HG03280 (cell line): ENCODE data around the gene PHLDA2.

Source experiments
- ATAC-seq: cut with Tn5 transposase; IDR thresholded peaks from one replicate; pipeline ENCODE4 v1.9.1; 2021; ENCODE audit warnings: mild to moderate bottlenecking, moderate library complexity; ENCODE audit not compliant: unreplicated experiment

PHLDA2 gene

DNA sequence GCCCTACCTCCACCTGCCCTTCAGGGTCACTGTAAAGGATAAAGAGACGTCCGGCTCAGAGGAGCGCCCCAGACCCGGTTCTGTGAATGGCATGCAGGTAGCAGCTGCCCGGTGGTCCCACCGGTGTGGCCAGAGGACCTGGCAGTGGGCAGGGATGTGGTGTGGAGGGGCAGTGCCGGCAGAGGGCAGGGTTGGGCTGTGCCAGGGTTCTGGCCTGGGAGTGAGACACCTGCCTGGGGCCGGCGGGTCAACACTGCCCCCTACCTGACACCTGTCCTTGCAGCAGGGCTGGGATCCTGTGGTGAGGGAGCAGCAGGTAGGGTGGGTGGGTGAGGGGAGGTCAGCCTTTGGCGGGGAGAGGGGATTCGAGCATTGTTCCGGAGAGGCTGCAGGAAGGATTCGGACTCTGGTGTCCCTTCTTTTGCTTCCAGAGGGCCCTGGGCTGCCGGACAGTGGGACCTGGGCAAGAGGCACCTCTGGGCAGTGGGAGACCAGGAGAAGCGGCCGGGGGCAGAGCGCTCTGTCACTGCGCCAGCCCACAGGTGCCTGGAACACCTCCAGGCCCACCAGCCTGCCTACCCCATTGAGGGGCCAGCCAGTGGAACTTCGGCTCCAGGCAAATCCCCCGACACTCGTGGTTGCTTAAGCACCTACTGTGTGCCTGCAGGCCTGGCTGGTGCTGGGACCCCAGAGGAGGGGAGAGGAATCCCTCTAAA lies 1.6 kb upstream of the PHLDA2 start:
- ATAC-seq = peak; percentile 30

DNA sequence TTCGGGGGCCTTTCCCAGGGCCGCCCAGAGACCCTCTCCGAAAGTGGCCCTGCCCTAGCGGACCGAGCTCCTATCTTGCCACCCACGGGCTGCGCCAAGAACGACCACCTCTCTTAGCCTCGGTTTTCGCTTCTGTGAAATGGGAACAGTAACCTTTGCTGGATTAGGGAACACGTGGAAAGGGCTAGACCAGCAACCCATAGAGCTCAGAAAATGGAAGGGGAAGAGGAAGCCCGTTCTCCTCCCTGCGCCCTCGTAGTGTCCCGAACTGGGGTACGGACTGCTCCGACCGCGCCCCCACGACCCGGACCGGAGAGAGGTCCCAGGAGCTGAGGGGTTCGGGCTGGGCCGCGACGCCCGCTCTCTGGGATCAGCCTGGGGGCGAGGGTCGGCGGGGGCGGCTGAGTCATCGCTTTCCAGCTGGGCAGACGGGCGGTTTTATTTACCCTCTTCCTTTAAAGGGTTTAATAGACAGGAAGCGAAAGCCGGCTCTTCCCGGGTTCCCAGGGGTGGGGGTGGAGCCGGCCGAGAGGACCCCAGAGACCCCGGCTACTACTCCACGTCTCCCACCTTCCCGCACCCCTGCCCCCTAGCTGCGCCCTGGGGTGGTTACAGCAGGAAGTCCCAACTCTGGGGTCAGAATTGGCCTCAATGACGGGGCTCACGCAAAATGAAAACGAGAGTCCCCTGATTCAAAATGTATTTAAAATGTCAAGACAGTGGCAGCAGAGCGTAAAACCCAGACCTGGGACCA lies 907 bp upstream of the PHLDA2 start:
- ATAC-seq = peak; percentile 33

DNA sequence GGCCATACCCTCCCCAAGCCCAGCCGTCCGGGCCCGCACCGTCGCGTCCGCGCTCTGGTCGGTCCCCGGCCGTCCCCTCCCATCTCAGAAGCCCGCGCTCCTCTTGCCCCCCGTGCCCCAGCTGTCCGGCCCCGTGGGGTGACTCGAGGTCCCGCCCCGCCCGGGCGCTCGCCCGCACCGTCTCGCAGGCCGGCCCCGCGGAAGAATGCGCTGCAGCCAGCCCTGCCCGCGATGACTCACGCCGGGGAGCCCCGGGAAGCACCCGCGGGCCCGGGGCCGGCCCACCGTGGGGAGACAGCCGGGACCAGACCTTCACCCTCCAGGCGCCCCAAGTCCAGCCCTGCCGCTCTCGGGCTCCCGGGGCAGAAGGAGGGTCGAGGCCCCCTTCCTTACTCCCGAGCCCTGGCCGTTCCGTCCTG lies 320 bp upstream of the PHLDA2 start:
- no peak for ATAC-seq

DNA sequence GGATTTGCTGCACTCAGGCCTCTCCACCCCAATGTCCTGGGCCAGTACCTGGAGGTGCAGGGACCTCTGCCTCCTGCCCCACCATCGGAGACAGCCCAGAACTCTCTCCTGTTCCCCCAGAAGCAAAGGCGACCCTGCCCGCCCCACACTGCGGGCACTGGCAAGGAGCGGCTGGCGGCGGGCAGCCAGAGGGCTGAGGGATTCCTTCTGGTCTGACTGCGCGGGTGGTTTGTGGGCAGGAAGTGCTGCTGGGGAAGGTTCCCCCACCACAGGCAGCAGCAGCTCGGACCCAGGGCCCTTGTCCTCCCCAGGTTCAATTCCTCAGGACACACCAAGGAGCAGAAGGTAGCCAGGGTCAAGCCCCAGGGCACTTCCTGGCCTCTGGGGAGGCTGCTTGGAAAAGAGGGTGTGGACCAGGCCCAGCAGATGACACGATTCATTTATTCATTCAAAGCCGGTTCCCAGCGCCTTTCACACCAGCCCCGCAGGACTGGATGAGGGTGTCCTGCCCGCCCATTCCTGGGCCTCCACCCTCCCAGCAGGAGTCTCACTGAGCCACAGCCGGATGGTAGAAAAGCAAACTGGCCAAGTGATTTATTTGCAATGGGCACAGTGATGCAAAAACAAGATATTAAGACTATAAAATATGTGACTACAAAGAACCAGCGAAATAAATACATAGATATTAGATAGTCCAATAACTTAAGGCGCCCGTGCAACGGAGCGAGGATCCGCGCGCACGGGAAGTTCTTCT lies 1.2 kb downstream of the PHLDA2 start:
- no peak for ATAC-seq

DNA sequence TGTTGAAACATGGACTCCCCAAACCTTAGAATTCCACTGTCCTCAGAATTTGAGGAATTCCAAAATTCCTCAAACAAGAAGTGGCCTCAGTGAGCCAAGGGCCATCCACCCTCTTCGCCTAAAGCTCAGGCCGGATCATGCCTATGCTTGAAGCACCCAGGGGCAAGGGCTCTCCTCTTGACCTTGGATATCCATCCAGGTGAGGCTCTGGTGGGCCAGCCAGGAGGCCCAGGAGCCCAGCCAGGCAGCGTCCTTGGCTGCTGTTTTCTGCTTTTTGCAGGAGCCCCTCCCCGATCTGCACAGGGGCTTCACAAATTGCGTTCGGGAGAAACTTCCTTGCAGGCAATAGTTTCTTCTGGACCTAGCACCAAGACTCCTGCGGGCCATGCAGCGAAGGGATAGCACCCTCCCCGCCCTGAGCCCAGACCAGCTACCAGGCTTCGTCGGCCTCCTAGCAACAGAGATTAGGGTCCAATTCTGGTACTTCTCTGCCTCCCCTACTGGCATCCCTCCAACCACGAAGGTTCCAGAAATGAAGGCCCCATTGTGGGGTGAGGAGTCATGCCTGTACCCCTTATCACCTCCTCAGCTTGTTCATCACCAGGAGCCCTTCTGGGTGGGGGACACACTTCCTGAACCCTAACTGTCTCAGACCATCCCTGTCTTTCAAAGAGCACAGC lies 2.0 kb downstream of the PHLDA2 start:
- ATAC-seq = no peak

DNA sequence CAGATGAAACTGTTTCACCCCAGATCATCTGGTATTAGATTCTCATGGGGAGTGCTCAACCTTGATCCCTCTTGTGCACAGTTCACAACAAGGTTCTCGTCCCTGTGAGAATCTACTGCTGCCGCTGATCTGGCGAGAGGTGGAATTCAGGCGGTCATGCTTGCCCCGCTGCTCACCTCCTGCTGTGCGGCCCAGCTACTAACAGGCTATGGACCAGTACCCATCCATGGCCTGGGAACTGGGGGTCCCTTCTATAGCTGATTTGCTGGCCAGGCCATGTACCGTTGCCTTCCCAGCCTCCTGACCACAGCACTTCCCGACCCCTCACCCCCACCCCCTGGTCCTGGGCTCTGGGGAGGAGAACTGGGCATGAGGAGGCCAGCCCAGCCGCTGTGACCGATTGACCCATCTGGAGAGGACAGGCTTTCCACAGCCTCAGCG lies 2.6 kb downstream of the PHLDA2 start:
- ATAC-seq = no peak

DNA sequence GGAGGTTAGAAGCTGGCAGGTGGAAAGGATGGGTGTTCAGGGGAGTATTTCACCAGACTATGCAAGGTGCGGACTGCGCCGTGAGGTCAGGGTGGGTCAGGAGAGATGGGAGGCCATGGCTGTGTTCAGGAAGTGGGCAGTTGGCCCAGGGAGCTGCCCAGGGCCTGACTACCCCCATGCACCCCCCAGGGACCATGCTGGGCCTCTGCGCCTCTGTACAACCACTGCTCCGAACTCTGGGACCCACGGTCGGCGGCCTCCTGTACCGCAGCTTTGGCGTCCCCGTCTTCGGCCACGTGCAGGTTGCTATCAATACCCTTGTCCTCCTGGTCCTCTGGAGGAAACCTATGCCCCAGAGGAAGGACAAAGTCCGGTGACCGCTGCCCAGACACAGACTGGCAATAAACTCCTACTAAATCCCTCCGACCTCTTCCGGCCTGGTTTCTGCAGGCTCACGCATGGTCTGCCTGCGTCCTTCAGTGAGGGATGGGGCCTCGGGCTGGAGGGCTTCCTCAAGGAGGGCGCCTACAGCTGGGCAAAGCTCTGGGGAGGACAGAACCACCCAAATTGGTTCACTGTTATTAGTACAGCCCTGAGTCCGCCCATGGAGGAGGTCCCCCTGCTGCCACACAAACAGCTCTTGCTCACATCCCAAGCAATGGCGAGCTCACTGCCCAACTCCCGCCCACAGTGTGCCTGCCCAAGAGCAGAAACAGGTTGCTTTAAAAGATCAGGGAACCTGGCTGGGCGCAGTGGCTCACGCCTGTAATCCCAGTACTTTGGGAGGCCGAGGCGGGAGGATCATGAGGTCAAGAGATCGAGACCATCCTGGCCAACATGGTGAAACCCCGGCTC lies 4.2 kb downstream of the PHLDA2 start:
- ATAC-seq = no peak

DNA sequence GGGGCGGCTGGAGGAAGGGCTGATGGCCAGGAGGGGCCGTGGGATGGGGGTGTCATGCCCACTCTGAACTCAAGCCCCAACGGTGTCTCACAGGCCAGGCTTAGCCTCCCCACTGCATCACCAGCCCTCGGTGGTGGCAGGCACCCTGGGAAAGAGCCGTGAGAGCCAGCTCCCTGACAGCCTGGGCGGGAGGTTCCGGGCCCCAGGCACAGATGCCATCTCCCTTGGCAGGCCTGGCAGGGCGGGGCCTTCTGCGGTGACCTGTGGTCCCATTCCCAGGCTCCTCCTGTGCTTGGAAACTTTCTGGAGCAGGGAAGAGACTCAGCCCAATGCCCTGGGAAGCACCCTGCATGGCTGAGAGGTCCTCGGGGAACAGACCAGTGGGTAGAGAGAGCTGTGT lies 4.8 kb downstream of the PHLDA2 start:
- no peak for ATAC-seq

DNA sequence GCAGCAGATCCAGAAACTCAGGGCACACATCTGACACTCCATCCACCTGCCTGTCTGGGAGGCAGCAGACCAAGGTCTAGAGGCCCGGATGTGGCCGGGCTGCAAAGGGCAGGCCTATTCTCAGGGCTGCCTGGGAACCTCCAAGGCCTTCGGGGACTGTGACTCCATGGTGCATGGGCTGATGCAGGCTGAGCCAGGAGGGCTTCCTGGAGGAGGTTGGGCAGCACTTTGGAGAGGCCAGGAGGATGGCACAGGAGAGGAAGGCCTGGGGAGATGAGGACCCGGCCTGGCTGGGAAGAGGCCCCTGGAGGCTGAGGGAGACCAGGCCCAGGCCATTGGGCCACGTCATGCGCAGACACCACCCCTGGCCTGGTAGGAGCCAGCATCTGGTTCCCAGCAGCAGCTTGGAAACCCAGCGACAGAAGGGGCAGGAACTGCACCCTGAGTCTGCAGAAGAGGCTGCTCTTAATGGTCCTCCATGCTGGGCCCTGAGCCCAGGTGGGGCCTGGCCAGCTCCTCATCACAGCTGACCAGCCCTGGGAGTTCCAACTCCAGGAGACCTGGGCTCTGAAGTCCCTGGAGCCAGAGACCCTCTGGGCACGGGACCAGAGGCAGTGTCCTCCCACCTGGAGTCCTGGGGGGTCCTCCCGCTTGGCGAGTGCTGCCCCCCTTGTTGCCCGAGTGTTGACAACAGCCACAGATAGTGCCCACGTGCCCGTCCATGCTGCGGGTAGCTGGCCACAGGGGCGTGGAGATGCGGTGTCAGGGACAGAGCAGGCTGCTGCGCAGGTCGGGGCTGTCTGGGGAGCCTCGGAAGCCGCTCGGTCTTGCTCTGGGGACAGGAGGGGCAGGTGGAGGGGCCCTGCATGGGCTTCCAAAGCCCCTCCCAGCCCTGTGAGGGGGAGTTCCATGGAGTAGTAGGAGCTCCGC lies 5.5 kb downstream of the PHLDA2 start:
- no peak for ATAC-seq

DNA sequence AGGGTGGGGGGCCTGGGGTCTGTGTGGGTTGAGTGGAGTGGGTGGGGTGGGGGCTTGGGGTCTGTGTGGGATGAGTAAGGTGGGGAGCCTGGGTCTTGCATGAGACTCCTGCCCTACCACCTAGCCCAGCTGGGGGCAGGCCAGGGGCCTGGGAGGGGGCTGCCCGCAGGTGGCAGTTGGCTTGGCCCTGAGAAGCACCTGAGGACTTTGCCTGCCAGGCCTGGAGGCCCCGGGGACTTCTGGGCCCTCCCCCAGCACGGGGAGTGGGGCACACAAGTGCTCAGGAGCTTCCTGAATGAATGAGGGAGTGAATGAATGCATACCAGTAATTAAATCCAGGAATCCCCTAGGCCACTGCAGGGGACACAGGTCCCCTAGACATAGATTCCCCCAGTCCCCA lies 6.6 kb downstream of the PHLDA2 start:
- no peak for ATAC-seq

DNA sequence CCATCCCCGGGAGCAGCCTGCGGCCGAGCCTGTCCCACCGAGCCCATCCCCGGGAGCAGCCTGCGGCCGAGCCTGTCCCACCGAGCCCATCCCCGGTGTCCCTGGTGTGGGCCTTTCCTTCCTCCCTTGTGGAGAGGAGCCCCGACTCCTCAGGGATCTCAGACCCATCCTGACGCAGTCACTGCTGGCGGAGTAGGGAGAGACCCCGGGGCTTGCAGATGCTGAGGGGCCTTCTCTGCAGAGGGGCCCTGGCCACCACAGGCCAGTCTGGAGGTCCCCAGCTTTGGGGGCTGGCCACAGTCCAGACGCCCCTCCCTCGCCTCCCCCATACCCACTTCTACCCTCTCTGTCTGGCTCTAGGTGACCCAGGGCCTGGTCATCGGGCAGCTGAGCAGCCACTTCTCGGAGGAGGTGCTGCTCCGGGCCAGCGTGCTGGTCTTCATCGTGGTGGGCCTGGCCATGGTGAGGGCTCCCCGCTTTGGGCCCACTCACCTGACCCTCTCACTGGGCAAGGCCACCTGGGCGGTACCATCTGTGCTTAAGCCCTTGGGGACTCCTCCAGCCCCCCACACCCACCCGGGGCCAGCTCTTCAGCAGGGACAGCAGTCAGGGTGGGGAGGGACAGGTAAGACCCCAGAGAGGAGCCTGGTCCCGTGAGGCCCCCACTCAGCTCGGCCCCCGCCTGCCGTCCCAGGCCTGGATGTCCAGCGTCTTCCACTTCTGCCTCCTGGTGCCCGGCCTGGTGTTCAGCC lies 7.3 kb downstream of the PHLDA2 start:
- ATAC-seq = no peak

DNA sequence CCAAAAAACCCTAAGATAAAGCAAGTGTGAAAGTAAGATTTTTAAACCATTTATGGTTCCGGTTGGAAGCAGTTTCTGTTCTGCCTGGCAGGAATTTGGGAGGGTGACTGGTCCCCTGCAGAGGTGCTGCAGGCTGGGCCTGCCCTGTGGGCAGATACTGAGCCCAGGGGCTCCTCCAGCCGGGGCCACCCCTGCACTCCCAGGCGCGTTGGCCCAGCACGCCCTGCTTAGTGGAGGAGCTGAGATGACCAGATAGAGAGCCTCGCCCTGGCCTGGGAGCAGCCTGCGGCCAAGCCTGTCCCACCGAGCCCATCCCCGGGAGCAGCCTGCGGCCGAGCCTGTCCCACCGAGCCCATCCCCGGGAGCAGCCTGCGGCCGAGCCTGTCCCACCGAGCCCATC lies 8.0 kb downstream of the PHLDA2 start:
- no peak for ATAC-seq

DNA sequence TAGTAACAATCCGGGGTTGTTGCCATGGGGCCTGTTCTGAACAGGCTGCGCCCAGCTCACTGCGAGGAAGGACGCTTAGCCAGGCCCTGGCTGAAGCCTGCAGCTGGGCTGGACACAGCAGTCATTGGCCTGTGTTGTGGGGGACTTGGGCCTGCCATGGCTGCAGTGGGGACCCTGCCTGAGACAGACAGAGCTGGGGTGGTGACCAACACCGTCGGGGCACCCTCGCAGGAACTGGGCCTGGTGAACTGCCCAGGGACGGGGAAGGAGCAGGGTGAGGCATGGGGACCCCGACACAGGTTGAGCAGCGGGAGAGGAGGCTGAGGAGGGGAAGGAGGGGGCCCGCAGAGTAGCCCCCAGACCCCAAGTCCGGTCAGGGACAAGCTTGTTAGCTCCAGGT lies 8.9 kb downstream of the PHLDA2 start:
- ATAC-seq = no peak

DNA sequence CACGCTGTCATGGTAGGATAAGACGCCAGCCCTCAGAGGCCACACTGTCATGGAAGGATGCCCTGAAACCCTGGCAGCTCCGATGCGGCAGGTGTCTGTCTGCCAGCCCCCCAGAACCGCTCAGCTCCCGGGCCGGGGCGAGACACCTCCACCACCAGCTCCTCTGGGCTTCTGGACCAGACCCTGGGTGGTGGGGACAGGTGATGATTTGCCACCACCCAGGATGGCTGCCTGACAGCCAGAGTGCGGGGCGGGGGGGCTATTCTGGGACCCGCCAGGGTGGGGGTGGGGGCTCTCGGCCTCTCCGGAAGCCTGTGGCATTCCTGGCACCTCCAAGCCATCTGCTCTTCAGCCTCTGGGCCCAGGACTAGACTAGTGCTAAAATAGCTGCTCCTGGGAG lies 9.4 kb downstream of the PHLDA2 start:
- no peak for ATAC-seq

DNA sequence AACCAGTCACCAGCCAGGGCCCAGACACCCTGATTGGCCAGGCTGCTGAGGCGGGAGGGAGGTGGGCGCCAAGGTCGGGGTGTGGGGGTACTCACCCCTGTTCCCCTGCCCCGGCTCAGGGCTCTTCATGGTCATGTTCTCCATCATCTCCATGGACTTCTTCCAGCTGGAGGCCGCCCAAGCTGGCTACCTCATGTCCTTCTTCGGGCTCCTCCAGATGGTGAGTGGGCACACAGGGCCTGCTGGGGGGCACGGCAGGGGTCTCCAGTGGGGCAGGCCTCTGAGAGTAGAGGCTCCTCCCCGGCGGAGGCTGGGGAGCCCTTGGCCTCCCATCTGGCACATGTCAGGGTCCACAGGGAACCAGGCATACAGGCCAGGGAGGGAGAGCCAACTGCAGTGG lies 10.0 kb downstream of the PHLDA2 start:
- no peak for ATAC-seq

DNA sequence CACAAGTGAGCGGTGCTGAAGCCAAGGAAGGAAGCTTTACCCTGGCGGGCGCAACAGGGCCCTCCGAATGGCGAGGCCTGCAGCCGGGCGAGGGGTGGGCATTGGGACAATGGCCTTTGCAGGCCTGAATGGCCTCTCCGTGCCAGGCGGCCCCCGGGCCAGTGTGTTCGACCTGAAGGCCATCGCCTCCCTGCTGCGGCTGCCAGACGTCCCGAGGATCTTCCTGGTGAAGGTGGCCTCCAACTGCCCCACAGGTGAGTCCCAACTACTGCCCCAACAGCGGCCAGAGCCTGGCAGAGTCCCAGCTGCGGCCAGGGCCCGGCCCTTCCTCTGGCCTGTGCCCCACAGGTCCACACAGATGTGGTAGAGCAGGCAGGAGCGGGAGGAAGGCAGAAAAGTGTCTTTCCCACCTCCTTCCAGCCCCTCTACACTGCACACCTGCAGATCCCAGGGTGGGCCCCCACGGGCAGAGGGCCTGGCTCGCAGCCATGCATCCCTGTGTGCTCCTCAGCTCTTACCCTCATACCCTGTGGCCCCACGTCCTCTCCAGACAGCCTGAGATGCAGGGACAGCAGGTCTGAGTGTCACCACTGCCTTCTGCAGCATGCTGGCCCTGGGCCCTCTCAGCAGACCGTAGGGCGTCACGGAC lies 11.3 kb downstream of the PHLDA2 start:
- ATAC-seq = no peak

DNA sequence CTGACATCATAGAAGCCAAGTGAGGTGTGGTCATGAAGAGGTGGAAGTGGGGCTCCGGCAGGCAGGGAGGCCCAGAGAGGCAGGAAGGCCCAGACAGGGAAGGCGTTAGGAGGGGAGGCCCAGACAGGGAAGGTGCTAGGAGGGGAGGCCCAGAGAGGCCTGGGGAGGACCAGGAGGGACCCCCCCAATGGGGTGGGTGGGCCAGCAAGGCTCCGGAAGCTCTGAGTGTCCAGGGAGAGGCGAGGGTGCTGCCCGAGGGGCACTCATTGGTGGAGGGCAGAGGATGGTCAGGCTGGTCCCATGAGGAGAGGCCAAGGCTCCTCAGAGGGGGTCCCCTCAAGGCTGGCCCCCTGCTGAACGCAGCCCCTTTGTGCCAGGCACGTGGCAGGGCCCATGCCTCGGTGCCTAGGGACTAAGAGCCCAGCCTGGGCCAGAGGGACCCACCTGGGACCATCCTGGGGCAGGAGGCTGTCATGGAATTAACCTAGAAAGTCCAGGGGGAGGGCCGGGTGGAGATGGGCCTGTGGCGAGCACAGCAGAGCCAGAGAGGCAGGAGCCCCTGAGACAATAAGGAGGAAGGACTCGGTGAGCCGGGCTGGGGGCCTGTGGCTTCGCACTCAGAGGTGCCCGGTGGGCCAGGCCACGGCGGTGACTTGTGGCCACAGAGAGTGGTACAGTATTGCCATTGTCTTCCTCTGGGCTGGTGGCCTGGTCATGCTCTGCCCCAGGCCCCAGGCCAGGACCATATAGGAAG lies 12.2 kb downstream of the PHLDA2 start:
- no peak for ATAC-seq
